KBM-7 (cell line): ENCODE measurements around the gene DLL4.

Experiments used
- DNase-seq: peaks from one replicate; pipeline ENCODE4 v3.0.0-alpha.2; 2015
- in situ Hi-C: fragments of 300-500 bp; cut with MboI; formaldehyde crosslinking; loops from 2 replicates; pipeline ENCODE4 v1.14.3; 2020; ENCODE audit warnings: low sequenced_read_pairs, low pct_unique_long_range_greater_than_20kb, mixed read lengths

DLL4 gene

DNA sequence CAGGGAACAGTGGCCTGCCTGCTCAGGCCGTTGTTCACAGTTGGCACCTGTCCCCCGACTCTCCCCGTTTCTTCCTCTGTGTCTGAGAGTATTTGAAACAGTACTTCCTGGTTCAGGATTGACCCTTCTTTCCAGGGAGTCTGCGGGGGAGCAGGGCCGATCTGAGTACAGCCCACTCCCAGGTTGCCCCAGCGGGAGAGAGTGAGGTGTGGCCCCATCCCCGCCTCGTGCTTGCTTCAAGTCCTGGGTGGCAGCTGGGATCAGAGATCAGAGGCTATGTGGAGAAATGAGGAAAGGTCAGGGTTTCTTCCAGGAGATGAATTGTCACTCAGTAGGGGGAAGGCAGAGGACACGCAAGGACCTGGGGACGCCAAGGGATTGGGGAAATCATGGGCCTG is 6.5 kb upstream of the DLL4 start:
- no peak for DNase-seq
- in situ Hi-C loops, result no loop called here

DNA sequence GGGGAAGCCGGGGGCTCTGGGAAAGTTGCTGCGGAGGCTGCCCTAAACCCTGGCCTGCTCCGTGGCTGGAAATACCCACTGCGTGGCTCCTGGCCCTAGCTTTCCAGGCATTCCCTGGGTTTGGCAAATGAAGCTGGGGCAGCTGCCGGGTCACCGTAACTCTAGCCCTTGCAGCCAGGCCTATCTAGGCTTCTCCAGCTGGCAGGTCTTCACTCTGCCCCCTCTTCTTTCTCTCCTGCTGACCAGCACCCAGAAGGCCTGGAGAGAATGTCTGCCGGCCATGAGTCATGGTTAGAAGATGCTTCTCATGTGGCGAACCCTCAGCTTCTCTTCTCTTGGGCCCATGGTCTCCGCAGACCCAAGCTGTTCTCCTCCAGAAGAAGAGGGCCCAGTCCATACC is 5.6 kb upstream of the DLL4 start:
- DNase-seq, result no peak
- in situ Hi-C loops, result no loop called here

DNA sequence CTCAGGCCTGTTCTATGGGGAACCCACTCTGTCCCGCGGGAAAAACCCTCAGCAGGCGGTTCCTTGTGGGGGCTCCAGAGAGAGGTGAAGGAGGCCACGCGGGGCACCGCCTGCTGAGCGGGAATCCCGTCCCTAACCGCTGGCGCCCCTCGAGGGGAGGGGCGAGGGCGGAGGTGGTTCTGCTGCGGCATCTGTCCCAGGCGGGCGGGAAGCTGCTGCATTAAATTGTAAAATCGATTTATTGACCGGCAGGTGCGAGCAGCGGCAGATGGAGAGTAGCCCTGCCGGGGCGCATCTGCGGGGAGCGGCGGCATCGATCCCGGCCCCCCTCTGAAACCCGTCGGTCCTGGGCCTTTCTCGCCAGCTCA is 3.7 kb upstream of the DLL4 start:
- DNase-seq, result no peak
- in situ Hi-C loops, result no loop called here

DNA sequence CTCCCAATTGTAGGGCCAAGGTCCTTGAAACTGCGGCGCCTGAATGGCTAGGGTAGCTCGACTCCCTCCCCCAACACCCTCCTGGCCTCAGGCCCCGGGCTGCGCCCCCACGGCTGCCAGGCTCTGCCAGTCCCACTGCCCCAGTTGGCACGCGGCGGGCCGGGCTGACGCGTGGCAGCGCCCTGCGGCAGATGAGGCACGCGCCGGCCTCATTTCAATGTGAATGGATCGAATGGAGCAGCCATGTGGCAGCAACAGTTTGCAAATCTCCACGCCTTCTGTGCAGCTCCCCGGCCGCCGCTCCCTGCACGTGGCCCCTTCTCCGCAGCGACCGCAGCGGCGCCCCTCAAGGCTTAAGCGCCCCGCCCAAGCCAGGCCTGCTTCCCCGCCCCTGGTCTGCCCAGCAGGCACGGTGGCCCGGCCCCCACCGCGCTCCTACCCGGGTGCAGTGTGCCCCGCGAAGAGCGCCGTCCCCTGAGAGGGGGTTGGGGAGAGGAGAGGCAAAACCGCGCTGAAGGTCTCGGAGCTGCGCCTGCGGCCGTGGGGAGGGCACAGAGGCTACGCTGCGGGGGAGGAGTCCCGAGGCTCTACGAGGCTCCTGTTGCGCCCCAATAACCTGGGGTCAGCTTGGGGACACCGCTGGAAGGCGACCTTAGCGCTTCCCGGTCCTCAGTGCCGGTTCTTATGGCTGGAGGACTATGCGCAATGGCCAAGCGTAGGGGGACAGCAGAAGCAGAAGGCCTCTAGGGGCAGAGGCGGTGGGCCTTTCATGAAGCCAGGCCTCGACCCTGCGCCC is 3.1 kb upstream of the DLL4 start:
- in situ Hi-C loops, result no loop called here
- DNase-seq, result no peak

DNA sequence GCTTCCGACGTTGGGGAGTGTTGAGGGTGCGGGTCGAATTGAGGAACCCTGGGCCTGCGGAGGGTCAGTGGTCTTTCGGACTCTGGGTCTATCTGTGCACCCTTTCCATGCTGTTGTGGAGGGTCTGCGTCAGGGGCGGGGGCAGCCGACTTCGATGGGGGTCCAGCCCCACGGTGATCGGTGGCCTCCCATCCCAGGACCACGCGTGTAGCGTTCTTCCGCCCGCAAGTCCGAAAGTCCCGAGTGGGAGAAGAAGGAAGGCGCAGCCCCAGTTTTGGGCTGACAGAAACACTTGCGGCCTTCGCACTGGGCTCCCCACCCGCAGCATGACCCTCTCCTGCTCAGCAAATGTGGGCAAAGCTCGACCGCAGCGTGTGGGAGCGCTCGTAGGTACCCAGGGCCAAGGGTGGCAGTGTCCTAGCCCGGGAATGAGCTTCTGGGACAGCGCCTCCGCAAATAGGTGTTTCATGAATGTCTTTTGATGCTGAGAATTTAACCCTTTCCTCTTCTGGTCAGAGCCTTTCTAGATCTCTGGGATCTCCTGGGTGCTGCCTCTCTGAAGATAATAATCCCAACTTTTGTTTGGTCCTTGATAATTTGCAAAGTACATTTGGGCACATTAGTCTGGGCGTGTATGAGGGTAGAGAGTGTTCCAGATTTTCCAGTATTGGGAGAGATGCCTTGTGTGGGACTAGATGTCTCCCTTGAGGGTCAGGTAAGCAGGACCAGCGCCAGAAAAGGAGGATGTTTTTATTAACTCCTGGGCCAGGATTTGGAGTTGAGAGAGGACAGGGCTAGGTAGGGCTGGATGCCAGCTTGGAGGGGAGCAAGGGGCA is 2.3 kb upstream of the DLL4 start:
- in situ Hi-C loops, result no loop called here
- DNase-seq, result no peak

DNA sequence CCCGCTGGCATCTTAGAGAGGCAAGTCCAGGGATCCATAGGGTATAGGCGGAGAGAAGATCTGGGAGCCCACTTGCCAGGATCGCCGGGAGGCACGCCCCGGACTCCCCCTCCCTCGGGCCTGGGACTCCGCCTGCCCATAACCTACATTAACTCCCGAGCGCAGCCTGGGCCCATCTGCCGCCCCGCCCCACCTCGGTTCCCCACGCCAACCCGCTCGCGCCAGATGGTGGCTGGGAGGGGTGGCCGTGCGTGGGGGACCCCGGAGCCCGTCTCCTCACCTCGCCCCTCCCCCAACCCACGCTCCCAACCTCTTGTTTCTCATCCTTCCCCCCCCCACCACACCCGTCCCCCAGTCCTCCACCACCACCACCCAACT is 1.7 kb upstream of the DLL4 start:
- in situ Hi-C loops, result no loop called here
- no peak for DNase-seq

DNA sequence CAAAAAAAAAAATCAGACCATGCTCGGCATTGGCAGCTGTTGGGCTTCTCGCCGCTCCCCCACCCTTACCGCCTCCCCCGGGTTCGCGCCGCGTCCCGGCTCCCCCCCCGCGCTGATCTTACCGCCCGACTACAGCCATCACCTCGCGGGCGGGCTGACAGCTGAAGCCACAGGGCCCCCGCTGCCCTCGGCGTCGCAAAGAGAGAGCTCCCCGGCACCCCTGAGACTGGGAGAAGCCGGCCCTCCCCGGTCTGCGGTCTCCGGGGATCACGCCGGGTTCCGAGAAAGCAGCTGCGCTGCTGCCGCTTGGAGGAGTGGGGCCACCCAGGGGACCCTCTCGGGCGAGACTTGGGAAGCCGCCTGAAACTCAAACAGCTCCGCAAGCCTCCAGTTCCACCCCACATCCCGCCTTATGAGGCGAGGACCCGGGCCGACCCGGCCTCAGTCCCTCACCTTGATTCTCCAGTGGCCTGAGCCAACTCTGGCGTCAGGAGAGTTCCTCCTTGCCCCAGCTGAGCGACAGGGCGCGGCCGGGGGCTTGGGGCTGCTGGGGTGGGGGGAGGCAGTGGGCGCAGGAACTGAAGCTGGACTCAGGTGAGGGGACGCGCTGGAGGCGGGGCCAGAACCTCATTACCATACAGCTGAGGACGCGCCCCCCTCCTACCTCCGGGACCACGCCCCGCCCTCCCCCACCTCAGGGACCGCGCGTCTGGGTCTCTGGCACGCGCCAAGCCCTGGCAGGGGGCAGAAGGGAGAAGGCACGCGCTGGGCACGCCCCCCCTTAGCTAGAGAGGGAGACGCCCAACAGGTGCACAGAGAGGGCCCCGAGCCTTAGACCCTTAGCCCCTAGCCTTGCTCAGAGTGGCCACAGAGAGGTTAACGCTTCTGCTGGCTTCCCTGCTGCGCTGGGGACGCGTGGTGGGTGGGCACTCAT is 1.0 kb upstream of the DLL4 start:
- DNase-seq, result peak; percentile 35

DNA sequence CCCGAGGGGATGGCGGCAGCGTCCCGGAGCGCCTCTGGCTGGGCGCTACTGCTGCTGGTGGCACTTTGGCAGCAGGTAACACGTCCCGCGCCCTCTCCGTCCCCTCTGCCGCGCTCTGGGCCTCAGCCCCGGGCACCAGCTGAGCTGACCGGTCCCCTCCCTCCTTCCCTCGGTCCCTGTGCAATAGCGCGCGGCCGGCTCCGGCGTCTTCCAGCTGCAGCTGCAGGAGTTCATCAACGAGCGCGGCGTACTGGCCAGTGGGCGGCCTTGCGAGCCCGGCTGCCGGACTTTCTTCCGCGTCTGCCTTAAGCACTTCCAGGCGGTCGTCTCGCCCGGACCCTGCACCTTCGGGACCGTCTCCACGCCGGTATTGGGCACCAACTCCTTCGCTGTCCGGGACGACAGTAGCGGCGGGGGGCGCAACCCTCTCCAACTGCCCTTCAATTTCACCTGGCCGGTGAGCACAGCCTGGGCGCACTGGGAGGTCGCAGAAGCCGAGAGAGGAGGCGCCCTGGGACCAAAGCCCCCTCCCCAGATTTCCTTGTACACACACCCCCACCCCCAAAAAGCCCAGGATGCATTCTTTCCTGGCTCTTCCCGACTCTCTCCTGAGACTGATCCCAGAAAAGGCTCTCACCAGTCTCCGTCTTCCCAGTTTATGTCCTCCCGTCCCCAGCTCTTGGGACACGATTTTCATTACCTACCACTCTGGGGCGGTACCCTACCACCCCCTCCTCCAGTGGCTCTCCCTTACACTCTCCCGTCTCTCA is 705 bp downstream of the DLL4 start:
- peak; percentile 39 for DNase-seq
- in situ Hi-C loops, result no loop called here

More for the DNA sequence above, 1.0 kb upstream of the DLL4 start:
- in situ Hi-C loops, result no loop called here

DNA sequence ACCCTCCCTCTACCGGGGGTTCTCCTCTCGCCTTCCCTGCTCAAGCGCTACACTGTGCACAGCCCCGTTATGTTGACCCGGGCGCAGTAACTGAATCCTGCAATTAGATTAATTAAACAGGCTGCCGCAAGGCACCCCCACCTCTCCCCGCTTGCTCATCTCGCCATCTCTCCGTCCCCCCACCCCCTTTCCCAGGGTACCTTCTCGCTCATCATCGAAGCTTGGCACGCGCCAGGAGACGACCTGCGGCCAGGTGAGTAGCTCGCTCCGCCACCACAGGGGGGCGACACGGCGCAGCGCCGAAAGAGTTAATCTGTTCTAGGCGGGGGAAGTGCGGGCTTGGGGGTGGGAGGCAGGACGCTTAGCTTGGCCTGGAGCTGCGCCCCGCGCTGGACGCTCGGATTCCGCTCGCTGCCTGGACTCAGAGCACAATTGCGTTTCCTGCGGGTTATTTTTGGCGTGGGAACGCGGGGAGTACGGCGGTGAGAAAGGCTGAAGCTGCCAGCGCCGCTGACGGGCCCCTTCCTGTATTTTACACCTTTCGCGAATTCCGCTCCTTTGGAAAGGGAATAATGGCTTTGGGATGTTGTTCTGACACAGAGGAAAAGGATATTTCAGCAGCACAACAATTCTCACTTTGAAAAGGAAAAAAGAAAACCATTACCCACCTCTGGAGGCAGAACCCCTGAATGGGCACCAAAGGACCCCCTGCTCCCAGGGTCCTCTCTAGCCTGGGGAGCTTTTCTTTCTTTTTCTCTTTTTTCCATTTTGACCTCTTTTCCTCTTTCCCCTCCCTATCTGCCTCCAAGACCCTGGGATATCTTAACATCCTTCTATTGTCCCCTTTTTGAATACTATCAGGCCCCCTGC is 1.5 kb downstream of the DLL4 start:
- DNase-seq, result peak; percentile 35
- in situ Hi-C loops, result no loop called here

DNA sequence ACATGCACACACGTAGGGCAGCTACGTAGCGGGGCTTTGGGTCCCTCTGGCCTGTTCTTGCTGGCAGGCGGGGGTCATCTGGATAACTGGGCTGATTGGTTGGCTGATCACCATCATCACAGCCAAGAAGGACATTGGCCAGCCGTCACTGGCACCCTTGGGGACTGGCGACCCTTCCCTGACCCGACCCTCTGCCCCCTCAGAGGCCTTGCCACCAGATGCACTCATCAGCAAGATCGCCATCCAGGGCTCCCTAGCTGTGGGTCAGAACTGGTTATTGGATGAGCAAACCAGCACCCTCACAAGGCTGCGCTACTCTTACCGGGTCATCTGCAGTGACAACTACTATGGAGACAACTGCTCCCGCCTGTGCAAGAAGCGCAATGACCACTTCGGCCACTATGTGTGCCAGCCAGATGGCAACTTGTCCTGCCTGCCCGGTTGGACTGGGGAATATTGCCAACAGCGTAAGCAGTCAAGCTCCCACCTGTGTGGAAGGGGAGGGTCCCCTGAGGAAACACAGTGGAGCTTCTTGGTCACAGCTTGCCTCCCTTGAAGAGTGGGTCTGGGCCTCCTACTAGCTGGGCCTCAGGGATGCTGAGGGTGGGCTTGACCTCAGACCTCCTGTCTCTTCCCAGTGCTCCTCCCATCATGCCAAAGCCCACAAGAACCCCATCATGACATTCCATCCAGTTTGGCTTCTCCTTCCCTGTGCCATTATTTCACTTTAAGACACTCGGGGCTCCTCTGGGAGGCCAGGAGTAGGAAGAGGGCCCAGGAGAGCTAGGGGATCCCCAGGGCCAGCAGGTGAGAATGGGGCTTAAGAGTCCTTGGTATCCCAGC is 2.4 kb downstream of the DLL4 start:
- in situ Hi-C loops, result no loop called here
- no peak for DNase-seq

DNA sequence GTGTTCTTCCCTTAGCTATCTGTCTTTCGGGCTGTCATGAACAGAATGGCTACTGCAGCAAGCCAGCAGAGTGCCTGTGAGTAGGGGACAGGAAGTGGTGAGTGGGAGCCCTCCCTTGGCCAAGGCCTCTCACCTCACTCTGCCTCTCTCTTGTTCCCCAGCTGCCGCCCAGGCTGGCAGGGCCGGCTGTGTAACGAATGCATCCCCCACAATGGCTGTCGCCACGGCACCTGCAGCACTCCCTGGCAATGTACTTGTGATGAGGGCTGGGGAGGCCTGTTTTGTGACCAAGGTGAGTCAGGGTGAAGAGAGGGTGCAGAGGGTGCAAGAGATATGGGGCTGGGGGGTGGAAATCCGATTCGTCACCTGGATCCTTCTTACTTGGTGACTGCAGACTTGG is 3.0 kb downstream of the DLL4 start:
- DNase-seq, result peak; percentile 56

DNA sequence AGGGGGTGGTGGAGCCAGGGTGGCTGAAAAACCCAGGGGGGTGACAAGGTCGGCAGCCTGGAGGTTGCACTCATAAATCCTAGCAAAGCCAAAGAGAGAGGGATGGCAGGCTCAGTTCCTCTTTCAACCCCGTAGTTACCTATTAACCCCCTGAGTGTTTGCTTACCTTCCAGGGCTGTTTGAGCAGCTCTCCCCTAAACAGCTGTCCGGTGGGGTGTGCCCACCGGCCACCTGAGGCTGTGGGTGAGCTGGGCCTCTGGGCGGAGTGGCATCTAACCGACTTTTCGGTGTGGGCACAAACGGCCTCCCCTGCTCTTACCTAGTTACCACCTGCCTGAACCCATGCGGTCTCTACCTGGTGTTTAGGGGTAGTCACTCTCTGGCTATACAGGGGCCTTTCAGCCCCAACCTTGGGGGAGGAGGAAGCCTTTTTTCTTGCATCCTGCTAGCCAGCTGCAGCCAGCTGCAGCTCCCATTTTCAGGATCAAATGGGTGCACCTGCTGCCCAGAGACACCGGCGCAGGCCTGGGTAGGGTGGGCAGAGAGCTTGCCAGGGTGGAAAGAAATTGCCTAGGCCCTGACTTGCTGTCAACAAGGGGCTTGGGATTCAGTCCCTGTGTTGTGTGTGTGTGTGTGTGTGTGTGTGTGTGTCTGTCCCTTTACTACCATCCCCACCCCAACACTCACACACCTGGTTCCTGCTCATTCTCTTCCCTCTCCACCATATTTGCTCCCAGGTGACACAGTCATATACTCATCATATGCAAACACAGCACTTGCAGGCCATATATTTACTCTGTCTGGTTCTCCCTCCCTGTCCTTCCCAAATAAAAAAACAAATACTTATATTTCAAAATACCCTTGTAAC is 3.7 kb downstream of the DLL4 start:
- in situ Hi-C loops, result no loop called here
- no peak for DNase-seq

More for the DNA sequence above, 3.0 kb downstream of the DLL4 start:
- in situ Hi-C loops, result no loop called here

DNA sequence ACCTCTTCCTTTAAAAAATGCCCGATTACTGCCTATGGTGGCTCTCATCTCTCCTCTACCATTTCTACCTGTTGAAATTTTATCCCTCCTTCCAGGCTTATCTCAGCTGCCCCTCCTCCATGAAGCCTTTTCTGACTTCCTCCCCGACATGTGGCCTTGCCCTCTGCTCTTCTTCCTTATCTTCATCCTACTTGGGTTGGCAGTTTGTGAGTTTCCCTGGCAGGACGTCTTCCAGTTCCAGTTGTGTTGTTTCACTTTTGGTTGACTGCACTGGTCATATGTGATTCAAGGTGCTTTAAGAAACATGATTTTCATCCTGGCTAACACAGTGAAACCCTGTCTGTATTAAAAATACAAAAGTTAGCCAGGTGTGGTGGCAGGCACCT is 4.4 kb downstream of the DLL4 start:
- DNase-seq, result no peak
- in situ Hi-C loops, result no loop called here

DNA sequence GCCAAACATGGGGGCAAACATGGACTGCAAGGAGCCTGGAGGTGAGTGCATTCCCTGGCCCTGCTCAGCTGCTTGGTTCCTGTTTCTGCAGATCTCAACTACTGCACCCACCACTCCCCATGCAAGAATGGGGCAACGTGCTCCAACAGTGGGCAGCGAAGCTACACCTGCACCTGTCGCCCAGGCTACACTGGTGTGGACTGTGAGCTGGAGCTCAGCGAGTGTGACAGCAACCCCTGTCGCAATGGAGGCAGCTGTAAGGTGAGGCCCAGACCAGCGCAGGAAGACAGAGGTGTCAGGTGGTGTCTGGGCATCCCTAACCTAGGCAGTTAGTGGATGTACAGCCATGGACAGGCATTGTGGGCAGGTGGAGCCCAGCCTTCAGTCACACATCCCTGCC is 5.3 kb downstream of the DLL4 start:
- in situ Hi-C loops, result no loop called here
- no peak for DNase-seq

DNA sequence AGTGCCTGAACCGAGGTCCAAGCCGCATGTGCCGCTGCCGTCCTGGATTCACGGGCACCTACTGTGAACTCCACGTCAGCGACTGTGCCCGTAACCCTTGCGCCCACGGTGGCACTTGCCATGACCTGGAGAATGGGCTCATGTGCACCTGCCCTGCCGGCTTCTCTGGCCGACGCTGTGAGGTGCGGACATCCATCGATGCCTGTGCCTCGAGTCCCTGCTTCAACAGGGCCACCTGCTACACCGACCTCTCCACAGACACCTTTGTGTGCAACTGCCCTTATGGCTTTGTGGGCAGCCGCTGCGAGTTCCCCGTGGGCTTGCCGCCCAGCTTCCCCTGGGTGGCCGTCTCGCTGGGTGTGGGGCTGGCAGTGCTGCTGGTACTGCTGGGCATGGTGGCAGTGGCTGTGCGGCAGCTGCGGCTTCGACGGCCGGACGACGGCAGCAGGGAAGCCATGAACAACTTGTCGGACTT is 7.1 kb downstream of the DLL4 start:
- in situ Hi-C loops, result no loop called here

More for the DNA sequence above, 7.1 kb downstream of the DLL4 start:
- DNase-seq, result no peak
